ENCODE data around the gene RNF149.
"Not testable (repeated sequence)": the region's sequence is repeated elsewhere in the genome, so short reads cannot be mapped to it uniquely, and the experiment has no call there.

RNF149 gene, protein sequence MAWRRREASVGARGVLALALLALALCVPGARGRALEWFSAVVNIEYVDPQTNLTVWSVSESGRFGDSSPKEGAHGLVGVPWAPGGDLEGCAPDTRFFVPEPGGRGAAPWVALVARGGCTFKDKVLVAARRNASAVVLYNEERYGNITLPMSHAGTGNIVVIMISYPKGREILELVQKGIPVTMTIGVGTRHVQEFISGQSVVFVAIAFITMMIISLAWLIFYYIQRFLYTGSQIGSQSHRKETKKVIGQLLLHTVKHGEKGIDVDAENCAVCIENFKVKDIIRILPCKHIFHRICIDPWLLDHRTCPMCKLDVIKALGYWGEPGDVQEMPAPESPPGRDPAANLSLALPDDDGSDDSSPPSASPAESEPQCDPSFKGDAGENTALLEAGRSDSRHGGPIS

DNA sequence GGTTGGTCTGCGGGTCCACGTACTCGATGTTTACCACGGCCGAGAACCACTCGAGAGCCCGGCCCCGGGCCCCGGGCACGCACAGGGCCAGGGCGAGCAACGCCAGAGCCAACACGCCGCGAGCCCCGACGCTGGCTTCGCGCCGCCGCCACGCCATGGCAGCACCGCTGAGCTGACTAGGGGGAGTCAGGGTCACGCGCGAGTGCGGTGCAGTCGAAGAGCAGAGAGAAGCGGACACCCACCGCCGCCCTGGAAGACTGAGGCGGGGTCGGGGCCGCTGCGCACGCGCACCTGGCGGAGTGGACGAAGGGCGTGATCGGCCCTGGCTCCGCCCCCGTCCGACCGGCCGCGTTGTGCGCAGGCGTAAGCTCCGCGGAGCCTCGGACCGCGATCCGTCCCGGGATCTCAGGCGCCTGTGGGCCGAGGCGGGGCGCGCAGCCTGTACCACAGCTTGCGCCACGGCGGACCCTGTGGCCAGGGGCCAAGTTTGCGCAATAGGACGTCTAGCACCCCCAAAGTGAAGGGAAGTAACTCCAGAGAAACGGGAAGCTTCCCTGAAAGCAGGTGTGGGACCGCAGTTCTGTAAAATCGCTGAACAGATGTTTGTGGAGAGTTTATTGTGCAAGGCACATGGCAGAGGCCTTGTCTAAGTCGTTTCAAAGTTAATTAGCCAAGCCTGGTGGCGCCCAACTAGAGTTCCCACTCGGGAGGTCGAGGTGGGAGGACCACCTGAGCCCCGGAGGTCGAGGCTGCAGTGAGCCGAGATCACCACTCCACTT lies at the start of gene RNF149:
RNF149 (minus strand) TSS at position 270 of the 779 bp plus-strand sequence; CDS start at position 157, 113 bp downstream.
- peak; percentile 44 for DNase-seq

DNA sequence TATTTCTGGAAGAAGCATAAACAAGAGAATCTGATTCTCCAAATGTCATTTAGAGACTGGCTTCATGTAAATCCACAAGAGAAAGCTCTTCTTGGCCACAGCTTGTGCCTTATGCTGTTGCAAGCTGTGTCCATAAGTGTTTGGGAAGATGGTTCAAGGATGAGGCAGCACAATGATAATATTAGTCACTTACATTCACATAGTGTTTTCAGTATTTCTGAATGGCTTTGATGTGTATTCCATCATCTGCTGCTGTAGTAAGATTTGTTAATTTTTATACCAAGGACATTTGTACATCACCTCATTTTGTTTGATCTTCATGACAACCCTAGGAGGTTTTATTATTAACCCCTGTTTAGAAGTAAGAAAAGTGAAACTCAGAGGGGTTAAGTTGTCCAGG lies 48.9 kb upstream of the RNF149 start:
- DNase-seq, result no peak

DNA sequence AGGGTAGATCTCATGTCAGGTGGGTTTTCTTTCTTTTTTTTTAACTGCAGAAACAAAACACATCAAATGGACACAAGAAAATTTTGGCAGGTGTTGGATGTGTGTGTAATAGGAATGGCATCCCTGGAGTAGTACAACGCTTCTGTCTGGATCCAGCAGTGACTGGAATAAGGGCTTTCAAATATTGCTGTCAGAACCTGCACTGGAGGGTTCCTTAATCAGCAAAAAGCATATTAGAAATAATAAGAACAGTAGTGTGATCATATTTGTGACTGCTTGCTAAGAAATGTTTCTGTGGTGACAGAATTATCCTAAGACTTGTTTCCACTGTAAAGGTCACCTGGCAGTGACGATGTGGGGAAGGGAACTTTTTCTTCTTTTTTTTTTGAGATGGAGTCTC lies 48.0 kb upstream of the RNF149 start:
- DNase-seq, result no peak

DNA sequence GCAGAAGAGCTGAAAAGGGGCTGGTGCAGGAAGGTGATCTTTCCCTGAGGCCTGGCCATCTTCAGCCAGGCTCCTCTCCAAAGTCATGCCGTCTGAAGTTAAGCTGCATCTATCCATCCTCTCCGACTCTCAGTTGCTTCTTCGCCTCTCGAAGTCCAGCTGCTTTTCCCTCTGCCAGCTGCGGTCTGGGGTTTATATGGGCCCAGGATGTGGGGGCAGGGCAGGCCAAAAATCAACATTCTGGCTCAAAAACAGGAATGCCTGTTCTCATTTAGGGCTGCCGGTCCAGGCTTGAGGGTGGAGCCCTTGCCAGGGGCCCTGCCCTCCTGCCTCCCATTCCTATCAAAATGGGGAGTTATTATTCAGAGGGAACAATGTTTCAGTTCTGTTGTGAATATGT lies 47.6 kb upstream of the RNF149 start:
- no peak for DNase-seq

DNA sequence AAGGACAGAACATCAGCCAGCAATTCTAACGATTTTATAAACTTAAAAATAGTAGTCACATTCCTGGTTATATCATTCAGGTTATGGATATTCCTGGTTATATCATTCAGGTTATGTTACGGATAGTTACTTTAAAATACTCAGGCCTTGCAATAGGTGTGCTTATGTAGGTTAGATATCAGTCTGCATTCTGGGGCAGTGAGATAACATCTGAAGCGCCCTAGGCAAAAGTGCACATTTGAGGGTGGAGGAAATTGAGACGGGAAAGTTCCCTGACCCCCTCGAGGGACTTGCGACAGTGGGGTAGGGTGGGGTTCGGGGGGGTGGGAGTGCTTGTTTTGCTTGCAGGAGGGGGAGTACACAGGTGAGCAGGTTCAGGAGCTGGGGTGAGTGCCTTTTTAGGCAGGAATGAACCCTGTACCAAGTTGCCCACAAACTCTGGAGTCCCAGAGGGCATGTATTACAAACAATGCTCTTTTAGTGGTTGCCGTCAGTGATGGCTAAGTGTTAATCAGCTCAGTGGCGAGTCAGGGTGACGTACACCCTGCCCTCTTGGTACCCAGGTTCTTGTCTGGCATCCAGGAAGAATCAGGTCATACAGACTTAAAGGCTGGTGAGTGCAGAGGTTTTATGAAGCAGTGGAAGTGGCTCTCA lies 47.0 kb upstream of the RNF149 start:
- DNase-seq, result no peak

DNA sequence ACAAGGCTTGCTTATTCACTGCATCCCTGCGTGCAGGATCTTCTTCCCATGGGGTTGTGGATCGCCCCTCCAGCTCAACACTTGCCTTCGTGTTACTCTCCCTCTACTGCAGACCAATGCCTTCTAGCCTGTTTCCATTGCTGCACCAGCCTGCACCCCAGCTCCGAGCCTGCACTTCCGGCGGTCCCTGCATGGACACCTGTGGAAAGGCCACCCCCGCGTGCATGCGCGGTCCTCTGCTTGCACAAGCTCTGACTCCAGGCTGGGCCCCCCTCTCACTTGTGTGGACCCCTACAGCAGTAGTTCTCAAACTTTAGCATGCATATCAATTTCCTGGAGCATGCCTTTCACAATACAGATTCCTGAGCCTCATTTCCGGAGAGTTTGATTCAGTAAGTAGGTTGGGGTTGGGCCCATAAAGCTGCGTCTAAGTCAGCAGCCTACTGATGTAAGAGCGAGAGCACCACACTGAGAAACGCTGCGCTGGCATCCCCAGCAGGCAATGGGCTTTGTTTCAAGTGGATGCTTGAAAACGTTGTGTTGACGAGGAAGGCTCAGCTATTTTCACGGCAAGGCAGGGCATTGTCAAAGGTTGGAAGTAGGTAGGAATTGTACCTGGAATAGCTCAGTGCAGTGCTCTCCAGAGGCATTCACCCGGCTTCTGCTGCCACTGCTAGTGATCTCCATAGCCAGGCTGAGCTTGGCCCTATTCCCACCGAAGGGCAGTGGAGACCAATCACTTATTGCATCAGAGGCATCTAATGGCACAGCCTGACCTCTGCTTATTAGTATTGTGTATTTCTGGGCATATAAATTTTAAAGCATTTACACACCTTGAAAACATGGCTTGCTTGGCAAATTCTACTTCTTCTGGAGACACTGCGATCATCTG lies 46.2 kb upstream of the RNF149 start:
- no peak for DNase-seq

DNA sequence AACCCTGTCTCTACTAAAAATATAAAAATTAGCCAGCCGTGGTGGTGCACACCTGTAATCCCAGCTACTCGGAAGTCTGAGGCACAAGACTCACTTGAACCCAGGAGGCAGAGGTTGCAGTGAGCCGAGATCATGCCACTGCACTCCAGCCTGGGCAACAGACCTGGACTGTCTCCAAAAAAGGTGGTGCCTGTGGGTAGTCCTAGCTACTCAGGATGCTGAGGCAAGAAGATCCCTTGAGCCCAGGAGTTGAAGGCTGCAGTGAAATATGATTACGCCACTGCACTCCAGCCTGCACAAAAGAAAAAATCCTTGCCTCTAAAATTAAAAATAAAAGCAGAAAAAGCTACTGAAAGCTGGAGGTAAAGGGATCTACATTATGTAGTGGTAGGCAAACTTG lies 44.1 kb upstream of the RNF149 start:
- not testable (repeated sequence) for DNase-seq

DNA sequence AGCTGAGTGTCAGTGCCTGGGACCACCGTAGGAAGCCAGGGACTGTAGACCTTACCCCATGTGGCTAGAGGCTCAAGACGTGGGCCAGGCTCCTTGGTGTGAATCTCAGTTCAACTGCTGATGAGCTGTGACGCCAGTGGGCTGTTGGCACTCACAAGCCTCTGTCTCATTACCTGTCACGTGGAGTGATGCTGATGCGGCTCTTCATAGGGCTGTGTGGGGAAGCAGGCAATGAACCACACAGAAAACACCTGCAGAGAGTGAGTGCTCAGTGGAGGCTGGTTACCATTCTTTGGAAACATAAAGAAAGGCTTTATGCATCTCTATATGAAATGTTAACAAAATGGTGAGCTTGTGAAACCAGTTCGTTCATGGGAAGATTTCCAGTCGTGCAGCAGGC lies 42.7 kb upstream of the RNF149 start:
- DNase-seq, result no peak

DNA sequence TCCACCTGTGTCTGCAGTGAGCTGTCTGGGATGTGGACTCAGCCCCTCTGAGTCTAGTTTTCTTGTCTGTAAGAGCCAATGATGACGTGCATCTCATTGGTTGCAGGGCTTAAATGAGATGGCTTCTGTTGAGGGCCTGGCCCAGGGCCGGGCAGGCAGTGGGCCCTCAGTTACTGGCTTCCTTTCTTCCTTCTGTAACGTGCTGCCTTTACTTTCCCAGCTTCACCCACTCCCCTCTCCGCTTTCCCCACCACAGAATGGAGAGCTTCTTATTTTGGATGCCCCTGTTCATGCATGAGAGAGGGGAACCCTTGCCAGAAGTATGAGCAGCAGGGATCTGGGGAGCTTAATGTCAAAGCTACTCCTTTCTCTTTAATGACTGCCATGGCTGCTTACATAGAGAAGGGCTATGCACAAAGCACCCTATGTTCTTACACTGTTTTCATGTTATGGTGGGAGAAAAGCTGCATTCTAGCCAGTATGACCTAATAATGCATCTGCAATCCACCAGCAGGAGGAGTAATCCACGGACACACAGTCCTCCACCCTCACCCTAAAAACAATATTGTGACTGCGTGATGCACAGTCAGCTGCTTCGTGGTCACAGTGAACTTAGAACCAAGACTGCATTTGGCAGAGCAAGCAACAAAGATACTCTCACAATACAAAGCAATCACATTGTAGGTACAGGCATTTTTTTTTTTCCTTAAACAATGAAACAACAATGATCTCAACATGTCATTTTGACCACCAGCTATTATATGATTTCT lies 41.6 kb upstream of the RNF149 start:
- no peak for DNase-seq

DNA sequence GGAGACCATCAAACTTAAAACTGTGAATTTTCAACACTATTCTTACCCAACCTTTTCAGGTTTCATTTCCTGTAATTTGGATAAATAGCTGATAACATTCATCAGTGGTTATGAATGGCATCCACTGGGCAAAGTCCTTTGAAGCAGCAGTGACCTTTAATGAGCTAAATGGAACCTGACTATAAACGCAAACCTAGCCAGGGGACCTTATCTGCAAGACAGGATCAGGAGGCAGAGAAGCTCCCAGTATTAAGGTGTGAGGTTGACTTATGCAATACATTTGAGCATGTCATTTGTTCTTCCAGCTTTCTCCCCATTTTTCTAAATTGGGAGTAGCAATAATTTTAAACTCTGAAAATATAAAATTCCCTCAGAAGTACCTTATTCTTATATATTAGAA lies 40.4 kb upstream of the RNF149 start:
- no peak for DNase-seq

DNA sequence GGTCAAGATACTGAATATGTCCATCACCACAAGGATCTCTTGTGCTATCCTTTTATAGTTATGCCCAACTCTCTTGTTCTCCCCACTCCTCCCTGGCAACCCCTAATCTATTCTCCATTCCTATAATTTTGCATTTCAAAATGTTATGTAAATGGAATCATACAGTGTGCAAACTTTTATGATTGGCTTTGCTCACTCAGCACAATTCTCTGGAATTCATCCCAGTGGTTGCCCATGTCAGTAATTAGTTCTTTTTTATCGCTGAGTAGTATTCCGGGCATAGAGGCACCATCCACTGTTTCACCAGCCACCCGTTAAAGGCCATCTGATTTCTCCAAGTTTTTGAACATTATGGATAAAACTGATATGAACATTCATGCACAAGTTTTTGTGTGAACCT lies 38.4 kb upstream of the RNF149 start:
- no peak for DNase-seq

DNA sequence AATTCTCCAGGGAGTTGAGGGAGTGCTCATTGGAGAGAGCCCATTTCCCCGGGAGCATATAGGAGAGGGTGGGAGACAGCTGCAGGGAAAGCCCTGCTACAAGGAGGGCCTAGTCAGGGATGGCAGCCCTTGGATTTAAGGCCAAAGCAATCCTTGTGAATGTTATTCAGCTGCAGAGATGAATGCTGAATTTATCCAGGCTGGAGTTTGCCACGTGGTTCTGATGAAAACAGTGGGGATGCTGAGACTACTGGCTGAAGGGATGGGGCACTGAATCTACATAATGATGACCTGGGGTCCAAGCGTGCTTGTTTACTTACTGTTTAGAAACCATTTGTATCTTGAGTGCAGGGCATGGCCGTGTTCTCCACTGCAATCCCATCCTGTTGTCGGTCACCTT lies 35.6 kb upstream of the RNF149 start:
- DNase-seq, result no peak

DNA sequence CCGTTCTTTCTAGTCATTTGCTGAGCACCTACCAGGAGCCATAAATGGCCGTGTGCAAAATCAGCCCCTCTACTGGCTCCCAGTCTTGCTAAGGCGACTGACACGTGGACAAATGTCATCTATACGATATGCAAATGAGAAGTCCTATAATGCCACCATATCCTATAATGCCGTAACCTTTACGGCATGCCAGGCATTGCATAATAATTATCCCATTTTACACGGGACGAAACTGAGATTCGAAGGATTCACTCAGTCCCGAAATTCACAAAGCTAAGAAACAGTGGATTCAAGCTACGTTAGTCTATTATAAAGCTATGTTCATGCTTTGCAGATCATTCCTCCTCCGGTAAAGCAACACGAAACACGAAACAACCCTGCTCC lies 34.1 kb upstream of the RNF149 start:
- DNase-seq, result no peak

DNA sequence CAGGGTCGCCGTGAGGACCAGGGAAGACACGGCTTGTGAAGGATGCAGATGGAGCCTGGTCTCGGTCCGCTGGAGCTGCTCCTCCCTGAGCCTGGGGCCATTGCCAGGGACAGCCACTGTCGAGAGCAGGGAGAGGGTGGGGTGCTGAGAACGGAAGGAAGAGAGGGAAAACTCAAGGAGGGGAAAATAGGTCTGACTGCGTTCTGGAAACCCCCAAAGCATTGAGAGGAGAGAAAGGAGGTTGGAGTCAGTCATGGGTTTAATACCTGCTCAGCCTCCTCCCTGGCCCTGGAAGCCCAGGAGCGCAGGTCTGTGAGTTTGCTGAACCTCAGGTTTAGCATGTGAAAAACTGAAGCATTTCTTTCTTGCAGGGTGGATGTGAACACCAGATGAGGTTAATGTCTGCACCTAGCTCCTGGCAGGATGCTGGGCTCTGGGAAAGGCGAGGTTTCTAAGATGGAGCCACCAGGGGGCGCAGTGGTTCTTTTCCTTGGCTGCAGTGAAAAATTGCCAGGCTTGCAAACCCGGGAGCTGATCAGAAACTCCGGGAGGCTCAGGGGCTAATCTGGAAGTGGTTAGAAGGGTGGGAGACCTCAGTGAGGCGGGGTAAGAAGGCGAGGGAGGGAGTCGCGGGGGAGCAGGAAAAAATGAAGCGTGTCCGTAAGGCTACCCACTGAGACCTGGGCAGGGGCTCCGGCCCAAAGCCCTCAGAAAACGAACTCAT lies 33.6 kb upstream of the RNF149 start:
- no peak for DNase-seq

DNA sequence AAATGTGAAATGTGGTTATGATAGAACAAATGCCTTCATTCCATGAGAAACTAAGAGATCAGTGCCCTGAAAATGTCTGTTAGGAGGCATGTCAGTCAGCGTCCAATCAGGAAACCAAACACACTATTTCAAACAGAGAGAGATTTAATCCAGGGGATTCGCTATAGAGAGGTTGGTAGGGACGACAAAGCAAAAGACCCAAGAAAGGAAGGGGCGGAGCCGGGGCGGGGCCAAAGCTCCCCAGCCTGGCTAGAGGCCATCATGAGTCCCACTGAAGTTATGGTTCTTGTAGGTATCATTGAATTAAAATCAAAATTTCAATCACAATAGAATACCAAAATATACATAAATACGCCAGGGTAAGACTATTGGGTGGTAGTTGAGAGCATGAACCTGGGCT lies 32.9 kb upstream of the RNF149 start:
- no peak for DNase-seq

DNA sequence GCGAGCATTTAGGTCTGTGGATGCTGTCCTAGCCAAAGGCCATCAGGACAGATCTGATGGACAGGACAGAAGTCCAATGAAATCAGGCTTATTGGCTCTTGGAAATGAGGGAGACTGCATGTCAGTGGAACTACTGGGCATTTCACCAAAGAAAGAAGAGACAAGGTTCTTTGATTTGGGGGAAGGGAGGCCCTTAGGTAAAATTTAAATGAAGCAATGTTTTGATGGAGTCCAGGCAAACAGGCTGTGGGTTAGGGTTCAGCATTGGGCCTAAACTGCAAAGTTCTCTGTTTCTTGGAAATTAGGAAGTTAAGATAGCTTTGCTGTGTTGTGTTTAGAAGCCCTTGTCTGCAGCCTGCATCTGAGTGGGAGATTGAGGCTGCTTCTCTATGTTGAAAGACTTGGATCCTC lies 31.6 kb upstream of the RNF149 start:
- DNase-seq, result no peak

DNA sequence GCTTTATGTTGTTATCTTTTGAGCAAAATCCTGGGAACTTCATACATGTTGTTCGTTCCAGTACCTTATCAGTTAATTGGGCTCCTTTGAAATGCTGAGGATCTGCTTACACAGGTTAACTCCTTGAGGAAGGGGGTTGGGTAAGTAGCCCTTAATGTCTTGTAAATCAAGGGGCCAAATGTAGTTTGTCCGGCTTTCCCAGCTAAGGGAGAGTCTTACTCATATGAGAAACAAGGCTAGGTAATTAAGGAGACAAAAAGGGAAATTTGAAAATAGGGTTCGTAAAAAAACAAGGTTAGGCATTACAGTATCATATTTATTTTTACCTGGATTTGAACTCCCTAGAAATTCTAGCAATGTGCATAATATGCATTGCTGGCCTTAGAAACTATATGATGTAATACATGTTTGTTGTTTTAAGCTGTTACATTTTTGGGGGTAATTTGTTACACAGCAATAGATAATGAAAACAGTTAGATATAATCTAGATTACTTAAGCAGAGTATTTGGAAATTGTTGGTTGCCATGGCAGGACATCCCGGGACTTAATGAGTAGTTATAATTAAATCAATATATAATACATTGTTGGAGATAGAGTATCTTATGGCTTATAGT lies 30.9 kb upstream of the RNF149 start:
- no peak for DNase-seq

DNA sequence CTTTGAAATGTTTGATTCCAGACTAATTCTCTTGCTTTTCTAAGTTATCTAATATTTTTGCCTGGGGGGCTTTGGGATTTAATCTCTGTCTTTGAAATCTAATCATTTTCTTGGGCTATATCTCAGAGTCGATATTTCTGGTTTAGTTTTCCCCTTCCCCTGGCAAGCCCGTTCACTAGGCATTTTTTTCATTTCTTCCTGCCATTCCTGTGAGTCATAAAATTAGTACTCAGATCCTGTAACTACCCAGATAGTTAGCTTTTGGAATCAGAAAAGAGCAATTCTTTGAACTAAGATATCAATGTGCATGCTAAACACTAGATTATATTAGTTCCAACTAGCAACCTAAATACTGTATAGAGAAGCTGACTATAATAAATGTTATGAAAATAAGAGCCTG lies 29.4 kb upstream of the RNF149 start:
- DNase-seq, result no peak

DNA sequence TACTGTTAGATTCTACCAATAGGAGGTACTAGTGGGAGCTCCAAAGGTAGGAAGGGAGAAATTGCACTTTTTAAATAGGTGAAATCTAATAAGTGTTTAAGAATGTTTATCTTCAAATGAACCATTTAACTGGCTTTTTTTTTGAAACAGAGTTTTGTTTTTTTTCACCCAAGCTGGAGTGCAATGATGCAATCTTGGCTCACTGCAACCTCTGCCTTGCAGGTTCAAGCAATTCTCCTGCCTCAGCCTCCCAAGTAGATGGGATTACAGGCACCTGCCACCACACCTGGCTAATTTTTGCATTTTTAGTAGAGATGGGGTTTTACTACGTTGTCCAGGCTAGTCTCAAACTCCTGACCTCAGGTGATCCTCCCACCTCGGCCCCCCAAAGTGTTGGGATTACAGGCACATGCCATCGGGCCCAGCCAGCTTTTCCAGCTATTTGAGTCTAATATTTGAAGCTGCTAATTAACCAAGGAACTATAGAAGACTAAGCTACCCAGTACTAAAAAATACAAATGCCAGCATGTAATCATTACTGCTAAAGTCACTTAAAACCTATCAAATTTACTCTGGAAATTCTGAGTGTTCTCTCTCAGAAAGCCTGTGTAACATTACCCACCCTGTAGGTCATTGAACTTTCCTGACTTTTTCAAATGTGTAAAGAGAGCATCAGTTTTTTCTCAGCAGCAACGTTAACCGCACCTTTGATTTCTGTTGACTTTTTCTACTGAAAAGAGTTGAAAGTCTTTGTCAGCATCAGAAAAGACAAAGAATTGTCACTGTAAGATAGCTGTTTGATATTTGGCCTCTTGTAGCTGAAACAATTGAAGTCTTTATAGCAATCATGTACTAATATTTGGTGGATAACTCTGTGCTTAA lies 24.6 kb upstream of the RNF149 start:
- no peak for DNase-seq

DNA sequence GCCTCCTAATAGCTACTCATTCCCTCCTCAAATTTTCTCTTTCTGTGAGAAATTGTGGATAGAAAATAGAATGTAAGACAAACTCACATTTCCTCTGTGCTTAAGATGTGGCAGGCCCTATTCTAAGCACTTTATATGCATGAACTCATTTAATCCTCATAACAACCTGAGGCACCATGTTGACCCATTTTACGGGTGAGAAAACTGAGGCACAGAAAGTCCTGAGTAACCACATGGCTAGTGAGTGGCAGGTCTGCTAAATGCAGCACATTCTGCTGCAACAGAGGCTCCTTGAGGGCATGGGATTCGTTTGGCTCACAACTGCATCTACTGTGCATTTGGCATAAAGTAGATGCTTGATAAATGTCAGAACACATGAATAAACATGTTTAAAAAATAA lies 22.7 kb upstream of the RNF149 start:
- DNase-seq, result no peak
